Fibroblast of the aortic adventitia (primary cell): ENCODE measurements around the gene MEIS3. TPM values are rescaled to one million over a fixed set of nuclear protein-coding genes. Genes with fewer than 3 reads are reported as not detected.
"Not testable (repeated sequence)": the region's sequence is repeated elsewhere in the genome, so short reads cannot be mapped to it uniquely, and the experiment has no call there.

Experiments
- DNase-seq: peaks from one replicate; pipeline ENCODE4 v3.0.0-alpha.2; 2010; ENCODE audit warnings: low read depth
- H3K4me3 ChIP-seq: 2 replicates; pipeline ENCODE4 v1.5.1; 2011; ENCODE audit warnings: low read depth, mild to moderate bottlenecking, control low read depth, low read length, moderate library complexity
- total RNA-seq: library from RNA; depleted of rRNA; stranded (reverse); fragments of >200 nt; gene quantifications from 2 replicates; pipeline ENCODE4 v1.2.3, GENCODE V29; 2012; ENCODE audit warnings: low replicate concordance
- TF ChIP-seq, protein P1 (sequence below): IDR thresholded peaks from 2 replicates; pipeline ENCODE4 v1.5.1; 2011; ENCODE audit warnings: mild to moderate bottlenecking, low read length, control low read depth, inconsistent platforms; ENCODE audit not compliant: insufficient read depth

The MEIS3 gene
- total RNA-seq, 1 donor, result 14.5 TPM

DNA sequence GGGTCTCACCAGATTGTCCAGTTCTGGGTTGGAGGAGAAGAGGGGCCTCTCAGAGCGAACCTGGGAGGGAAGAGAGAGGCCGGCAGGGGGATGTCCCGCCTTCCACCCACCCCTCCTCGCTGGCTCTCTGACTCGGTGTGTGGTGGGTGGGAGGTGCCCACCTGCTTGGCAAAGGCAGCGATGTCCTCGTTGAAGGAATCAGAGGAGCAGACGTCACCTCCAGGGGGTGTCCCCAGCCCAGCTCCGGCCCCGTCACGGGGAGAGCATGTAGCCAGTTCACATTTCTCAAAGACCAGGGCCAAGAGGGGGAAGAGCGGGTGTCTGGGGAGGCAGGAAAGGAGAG, 2.7 kb downstream of the MEIS3 start:
- TF ChIP-seq, protein P1, sequence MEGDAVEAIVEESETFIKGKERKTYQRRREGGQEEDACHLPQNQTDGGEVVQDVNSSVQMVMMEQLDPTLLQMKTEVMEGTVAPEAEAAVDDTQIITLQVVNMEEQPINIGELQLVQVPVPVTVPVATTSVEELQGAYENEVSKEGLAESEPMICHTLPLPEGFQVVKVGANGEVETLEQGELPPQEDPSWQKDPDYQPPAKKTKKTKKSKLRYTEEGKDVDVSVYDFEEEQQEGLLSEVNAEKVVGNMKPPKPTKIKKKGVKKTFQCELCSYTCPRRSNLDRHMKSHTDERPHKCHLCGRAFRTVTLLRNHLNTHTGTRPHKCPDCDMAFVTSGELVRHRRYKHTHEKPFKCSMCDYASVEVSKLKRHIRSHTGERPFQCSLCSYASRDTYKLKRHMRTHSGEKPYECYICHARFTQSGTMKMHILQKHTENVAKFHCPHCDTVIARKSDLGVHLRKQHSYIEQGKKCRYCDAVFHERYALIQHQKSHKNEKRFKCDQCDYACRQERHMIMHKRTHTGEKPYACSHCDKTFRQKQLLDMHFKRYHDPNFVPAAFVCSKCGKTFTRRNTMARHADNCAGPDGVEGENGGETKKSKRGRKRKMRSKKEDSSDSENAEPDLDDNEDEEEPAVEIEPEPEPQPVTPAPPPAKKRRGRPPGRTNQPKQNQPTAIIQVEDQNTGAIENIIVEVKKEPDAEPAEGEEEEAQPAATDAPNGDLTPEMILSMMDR, result no peak
- H3K4me3 ChIP-seq, result no peak overlapping the region
- DNase-seq, result no peak

DNA sequence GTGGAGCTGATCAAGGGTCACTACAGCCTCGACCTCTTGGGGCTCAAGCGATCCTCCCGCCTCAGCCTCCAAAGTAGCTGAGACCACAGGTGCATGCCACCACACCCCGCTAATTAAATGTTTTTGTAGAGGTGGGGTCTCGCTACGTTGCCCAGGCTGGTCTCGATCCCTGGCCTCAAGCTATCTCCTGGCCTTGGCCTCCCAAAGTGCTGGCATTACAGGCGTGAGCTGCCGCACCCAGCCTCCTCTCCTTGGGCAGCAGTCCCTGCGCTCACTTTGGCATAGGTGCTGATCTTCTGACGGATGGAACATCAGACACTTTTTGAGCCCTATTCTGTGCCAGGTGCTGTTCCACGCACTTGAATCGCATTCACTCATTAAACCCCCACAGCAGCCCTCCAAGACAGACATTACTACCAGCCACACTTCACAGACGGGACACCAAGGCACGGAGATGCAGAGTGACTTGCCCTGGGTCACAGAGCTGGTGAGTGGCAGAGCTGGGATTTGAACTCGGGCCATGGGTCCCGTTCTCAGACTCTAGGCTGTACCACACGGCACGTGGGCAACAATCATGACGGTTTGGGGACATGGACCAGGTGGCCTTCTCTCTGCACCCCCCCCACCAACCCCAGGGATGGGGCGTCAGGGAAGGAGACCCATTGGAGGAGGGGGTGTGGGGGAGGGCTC, 3.2 kb downstream of the MEIS3 start:
- H3K4me3 ChIP-seq, result no peak overlapping the region
- TF ChIP-seq, protein P1, result no peak
- DNase-seq, result no peak

DNA sequence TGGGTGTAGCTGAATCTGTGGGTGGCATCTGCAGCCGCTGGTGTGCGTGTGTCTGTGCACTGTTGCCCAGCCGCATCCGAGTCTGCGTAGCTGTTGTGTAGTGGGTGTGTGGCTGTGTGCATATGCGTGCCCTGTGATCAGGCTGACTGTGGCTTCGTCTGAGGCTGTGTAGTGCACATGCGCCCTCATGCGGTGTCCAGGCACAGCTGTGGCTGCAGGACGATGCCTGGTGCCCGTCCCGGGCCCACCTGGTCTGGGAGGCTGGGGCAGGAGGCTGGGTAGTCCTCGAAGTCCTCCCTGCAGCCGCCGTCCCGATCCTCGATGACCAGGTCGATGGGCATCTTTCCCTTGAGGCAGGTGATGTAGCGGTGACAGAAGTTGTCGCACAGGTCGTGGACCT, 4.9 kb downstream of the MEIS3 start:
- DNase-seq, result no peak

DNA sequence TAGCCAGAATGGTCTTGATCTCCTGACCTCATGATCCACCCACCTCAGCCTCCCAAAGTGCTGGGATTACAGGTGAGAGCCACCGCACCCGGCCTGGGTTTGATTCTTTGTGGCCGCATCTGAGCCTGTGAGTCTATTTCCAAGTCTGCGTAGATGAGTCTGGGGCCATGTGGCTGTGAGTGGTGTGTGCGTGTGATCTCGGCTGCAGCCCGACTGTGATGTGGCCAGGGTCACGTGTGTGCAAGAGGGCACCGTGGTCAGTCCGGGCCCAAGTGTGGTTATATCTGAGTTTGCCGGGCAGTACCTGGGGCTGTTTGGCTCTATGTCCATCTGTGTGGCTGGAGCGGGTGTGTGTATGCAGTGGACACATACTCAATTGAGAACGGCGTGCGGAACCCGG, 5.4 kb downstream of the MEIS3 start:
- no peak for DNase-seq
- no peak overlapping the region for H3K4me3 ChIP-seq
- TF ChIP-seq, protein P1, result no peak

More for the DNA sequence above, 4.9 kb downstream of the MEIS3 start:
- H3K4me3 ChIP-seq, result no peak overlapping the region
- TF ChIP-seq, protein P1, result peak; percentile 15

DNA sequence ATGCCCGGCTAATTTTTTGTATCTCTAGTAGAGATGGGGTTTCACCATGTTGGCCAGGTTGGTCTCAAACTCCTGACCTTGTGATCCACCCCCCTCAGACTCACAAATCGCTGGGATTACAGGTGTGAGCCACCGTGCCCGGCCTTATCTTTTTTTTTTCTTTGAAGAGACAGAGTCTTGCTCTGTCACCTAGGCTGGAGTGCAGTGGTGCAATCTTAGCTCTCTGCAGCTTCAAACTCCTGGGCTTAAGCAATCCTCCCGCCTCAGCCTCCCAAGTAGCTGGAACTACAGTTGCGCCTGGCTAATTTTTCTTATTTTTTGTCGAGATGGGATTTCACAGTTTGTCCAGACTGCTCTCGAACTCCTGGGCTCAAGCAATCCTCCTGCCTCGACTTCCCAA, 7.6 kb downstream of the MEIS3 start:
- not testable (repeated sequence) for H3K4me3 ChIP-seq, DNase-seq

DNA sequence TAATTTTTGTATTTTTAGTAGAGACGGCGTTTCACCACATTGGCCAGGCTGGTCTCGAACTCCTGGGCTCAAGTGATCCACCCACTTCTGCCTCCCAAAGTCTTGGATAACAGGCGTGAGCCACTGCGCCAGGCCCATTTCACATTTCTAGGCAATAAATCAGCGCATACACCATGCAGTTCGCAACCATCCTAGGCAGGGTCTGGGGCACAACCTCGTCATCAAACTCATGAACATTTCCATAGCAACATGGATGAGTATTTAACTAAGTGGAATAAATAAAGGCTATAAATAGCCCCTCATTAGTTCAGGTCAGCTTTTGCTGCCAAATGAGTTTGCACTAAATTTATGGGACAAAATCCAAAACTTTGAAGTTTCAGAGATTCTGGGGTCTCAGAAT, 8.2 kb downstream of the MEIS3 start:
- H3K4me3 ChIP-seq, result no peak overlapping the region
- TF ChIP-seq, protein P1, result no peak
- DNase-seq, result no peak

DNA sequence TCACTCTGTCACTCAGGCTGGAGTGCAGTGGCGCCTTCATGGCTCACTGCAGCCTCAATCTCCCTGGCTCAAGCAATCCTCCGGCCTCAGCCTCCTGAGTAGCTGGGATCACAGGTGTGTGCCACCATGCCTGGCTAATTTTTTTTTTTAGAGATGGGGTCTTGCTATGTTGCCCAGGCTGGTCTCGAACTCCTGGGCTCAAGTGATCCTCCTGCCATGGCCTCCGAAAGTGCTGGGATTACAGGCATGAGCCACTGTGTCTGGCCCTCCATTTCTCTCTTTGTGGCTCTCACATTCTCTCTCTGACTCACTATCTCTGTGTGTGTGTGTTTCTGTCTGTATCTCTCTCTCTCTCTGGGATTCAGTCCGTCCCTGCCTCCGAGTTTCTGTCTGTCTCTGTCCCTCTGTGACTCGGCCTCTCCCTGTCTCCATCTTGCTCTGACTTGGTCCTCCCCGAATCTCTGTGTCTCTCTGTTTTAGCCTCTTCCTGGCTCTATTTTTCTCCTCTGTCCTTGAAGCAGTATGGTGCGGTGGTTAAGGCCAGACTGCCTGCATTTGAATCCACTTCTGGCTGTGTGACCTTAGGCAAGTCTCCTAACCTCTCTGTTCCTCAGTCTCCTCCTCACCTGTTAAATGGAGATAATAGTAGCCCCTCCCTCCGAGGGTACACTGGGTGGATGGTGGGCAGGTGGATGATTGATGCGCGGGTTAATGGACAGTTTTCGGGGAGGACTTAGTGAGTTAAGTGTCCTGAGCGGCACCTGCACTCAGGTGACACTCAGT, 11.0 kb downstream of the MEIS3 start:
- no peak for DNase-seq
- no peak overlapping the region for H3K4me3 ChIP-seq
- TF ChIP-seq, protein P1, result no peak
